ENCODE measurements around the gene FRMD4A.
A peak's percentile ranks its signal among the peaks of the same experiment; 100 is the strongest.
"Not testable (repeated sequence)": the region's sequence is repeated elsewhere in the genome, so short reads cannot be mapped to it uniquely, and the experiment has no call there.

The FRMD4A gene

DNA sequence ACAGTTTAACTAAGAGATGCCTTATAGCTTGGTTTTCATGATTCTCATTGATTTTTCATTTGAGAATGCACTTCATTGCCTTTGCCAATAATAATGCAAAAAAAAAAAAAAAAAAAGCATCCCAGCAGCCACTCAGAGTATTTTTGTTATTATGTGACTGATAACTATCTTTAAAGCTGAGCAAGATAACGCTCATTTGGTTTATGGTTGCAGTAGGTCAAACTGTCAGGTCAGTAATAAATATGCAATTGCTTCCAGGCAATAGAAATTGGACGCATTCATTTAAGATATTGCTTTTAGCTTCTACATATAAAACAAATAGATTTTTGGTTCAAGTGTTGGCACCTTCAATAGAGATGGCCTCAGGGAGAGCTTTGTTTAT lies 528.8 kb downstream of the FRMD4A start:
- DNase-seq, result no peak

DNA sequence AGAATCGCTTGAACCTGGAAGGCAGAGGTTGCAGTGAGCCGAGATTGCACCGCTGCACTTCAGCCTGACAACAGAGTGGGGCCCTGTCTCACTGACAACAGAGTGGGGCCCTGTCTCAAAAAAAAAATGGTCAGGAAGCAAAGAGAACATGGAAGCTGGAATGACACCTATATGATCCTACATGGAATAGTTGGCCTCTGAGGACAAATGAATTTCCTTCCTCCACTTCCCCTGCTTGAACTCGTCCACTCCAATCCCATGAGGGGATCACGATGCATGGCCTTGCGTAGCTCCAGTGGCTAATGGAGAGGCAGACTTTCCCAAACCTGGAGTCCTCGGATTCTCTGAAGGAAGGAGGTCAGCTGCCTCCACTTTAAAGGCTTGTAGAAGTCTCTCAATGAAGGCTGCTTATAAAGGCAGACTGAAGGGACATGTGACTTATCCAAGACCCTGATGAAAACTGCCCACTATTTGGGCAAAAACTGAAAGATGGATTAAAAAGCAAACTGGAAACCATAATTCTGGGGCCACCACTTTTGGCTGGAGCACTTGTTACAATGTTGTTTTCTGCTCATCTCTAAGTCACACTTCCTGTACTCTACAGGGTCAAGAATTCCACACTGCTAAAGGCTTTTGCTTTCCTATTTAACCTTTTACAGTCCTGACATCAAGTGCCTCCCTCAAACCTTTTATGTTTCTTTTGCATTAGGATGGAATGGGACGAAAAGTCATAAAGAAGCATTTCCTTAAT lies 529.4 kb downstream of the FRMD4A start:
- DNase-seq, result no peak

DNA sequence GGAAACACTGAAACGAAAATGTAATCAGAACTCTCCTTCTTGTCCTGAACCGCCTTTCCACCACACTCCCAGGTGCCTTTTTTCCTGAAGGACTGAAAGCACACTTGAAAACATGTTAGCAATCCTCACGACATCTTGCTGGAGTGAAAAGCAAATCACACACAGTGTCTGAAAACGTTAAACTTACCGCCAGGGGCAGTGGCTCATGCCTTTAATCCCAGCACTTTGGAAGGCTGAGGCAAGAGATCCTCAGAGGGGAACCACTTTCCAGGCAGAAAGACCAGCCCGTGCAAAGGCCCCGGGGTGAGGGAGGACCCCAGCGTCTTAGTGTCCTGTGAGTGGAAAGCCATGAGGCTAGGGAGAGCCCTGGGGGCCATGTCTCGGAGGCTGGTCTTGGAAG lies 533.6 kb downstream of the FRMD4A start:
- no peak for DNase-seq

- DNase-seq, result no peak
Observed at GRCh38 chr10:13795653-13796555, 534.8 kb downstream of the FRMD4A start.

- DNase-seq, result no peak
Observed at GRCh38 chr10:13794992-13795612, 535.6 kb downstream of the FRMD4A start.

GRCh38 chr10:13792006-13792405 lies 538.7 kb downstream of the FRMD4A start:
- peak; percentile 79 for DNase-seq

- DNase-seq, result no peak
Observed at GRCh38 chr10:13791483-13791882, 539.2 kb downstream of the FRMD4A start.

DNA sequence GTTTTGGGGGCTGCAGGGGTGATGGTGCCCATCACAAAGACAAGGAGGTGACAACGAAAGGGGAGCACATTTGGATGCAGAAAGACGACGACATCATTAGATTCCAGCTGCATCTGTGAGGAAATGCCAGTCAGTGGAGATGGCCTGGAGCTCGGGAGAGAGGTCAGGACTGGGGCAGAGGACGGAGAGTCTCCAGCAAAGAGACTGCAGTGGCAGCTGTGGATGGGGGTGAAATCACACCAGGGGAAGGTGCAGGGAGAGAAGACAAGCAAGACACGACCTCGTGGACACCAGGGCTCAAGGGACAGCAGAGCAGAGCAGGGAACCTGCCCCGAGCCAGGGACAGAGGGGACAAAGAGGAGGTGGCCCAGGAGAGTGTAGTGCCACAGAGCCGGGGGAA lies 540.5 kb downstream of the FRMD4A start:
- no peak for DNase-seq

GRCh38 chr10:13789448-13789829 lies 541.3 kb downstream of the FRMD4A start:
- no peak for DNase-seq

GRCh38 chr10:13788711-13789447 lies 541.8 kb downstream of the FRMD4A start:
- no peak for DNase-seq

DNA sequence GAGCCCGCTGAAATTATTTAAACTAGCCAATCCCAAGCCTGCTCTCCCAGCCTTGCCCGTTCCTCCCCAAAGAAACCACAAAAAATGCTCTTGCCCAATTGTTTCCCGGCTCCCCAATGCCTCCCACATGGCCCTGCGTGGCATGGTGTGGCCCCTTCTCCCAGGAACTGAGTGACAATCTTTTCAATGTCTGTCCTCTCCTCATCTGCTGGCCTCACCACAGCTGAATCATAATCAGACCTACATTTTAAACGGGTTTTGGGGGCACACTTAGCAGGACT lies 542.5 kb downstream of the FRMD4A start:
- no peak for DNase-seq

DNA sequence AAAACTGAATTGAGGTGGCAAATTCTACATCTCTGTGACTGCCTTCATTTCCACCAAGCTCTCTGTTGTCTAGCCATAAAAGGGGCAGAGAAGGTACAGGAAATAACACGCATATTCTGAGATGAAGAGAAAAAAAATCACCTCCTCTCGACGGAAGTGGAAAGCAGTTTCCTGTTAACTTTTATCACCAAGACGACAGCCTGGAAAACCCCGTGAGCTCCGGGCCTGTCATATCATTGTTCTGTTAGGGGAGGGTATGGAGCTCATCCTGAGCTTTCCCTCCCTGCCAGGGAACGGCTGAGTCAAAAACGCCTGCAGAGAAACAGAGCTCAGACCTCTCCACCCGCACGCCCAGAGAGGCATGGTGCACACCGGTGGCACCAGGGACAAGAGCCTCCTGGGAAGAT lies 543.7 kb downstream of the FRMD4A start:
- DNase-seq, result no peak

- no peak for DNase-seq
Observed at GRCh38 chr10:13784067-13784466, 546.7 kb downstream of the FRMD4A start.

GRCh38 chr10:13779748-13780147 lies 551.0 kb downstream of the FRMD4A start:
- no peak for DNase-seq

DNA sequence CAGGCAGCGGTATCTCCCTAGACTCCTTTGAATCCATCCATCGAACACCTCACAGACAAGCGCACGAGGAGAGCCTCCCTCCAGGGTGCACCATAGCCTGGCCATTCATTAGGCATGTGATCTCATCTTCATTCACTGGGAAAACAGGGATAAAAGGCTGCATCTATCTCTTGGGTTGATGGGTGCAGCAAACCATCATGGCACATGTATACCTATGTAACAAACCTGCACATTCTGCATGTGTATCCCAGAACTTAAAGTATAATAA lies 552.1 kb downstream of the FRMD4A start:
- not testable (repeated sequence) for DNase-seq

DNA sequence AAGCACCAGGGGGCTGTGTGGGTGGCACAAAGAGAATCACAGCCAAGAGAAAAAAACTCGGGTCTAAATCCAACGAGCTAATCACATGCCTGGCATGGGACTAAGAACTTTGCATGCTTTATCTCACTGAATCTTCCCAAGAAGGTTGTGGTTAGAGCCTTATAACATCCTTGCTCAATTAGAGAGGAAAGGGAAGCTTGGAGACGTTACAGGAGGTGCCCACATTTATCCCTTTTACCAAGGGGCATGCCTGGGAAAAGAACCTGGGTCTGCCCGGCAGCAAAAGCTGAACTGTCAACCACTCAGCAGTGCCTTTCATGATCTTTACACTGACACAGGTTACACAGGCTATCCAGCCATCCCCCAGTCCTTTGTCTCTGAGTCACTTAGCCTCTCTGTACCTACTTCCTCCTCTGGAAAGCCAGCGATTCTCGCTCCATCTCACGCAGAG lies 553.8 kb downstream of the FRMD4A start:
- DNase-seq, result no peak

DNA sequence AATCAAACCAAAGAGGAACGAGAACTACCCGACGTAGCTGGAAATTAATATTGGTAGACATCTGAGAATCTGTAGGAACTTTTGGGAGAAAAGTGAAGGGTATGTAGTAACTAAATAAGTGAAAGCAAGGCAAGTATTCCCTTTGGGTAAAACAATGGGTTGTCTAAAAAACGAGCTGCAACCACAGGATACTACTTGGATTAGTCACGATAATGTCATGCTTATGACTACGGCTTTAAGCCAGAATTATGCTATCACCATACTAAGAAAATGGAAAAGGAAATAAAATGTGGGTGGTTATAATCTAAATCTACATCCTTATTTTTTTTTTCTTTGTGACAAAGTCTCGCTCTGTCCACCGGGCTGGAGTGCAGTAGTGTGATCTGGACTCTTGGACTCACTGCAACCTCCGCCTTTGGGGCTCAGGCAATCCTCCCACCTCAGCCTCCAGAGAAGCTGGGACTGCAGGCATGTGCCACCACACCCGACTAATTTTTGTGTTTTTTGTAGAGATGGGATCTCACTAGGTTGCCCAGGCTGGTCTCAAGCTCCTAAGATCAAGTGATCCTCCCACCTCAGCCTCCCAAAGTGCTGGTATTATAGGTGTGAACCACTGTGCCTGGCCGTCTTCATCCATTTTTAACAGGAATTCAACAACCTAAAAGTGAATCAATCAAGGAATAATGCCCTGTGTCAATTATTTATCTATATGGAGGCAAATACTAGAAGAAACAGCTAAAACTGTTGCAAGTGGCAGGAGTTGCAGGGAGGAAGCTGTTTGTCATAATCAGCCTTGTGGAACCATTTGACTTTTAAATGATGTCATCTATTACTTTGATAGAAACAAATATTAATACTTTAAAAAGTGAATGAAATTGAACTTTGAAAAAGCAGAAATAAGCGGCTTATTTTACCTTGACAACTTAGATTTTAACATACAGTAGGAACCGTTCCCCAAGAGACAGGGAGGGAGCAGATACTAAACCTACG lies 554.6 kb downstream of the FRMD4A start:
- no peak for DNase-seq

DNA sequence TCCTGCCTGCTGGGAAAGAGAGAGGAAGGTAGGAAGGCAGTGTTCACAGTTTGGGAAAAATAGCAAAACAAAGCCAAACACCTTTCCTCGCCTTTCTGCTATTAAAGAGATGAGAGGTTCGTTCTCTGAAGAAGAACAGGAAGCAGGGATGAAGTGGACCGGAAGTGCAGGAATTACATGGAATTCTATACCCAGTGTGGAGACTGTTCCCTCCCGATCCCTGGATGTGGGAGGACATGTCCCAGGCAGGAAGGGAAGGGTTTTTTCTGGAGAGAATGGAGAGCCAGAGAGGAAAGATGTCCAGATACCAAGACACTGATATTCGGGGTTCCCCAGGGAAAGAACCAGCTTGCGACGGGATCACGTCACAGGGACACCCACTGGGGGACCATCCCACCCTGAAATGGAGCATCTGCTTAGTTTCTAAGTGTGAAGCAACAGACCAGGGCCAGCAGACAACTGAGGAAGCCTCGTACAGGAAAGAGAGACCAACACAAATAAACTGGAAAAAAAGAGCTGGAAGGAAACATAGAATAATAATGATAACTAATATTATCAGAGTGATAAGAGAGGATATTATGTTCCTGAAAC lies 556.3 kb downstream of the FRMD4A start:
- DNase-seq, result no peak

DNA sequence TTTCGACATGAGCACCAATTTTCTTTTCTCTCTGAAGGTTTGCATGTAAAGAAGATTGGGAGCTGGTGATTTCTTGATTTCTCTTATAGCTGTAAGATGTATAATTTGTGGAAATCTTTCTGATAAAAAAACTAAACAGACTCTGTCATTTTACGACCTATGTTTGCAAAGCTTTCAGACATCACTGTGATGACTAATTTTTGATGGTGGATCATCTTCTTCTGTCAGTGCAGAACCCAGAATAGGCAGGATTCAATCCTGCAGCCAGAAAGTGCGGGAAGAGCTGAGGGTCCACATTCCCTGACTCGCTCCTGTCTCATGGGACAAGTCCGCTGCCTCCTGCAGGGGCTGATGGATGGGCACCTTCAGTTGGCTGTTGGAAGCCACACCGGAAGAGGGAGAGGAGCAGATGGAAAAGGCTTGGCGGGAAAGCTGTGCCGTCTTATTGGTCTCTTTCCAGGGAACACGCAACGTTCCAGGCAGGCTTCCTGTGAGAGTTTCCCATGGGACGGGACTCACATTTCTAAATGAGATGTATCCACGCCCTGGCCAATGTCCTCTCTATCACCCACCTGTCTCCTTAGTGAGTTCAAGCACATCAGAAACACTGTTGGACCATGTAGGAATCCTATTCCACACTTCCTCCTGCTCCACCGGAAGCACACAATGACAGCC lies 557.1 kb downstream of the FRMD4A start:
- no peak for DNase-seq

DNA sequence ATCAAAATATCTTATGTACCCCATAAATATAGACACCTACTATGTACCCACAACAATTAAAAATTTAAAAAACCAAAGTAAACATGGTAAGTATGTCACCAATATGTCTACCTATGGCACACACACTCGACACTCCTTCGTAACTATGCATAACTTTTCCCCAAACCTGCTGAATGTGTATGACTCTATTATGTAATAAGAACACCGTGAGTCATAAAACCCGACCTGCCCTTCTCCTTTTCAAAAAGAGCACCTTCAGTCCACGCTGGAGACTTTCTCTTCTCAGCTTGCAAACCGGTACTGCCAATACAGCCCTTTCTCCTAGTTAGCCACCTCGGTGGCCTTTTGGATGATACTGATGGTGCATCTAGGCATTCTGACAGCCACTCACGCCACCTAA lies 557.7 kb downstream of the FRMD4A start:
- DNase-seq, result no peak

GRCh38 chr10:13771992-13772391 lies 558.7 kb downstream of the FRMD4A start:
- DNase-seq, result no peak

All from COR-L47 (cell line).